ENCODE measurements around the gene TPI1.

The TPI1 gene

DNA sequence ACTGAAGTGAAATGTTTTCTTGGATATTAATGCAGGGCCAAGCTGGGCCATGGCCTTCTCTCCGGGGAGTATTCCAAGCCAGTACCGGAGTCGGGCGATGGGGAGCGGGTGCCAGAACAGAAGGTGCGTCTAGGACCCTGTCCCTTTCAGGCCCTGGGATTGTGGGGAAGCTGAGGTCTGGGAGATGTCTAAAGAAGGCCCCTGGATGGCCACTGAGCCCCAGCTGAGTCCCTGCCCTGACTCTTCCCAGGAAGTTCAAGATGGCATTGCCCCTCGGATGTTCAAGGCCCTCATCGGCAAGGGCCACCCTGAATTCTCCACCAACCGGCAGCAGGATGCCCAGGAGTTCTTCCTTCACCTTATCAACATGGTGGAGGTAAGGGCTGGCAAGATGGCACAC is 7.2 kb upstream of the TPI1 start:
- TF ChIP-seq, protein P1, sequence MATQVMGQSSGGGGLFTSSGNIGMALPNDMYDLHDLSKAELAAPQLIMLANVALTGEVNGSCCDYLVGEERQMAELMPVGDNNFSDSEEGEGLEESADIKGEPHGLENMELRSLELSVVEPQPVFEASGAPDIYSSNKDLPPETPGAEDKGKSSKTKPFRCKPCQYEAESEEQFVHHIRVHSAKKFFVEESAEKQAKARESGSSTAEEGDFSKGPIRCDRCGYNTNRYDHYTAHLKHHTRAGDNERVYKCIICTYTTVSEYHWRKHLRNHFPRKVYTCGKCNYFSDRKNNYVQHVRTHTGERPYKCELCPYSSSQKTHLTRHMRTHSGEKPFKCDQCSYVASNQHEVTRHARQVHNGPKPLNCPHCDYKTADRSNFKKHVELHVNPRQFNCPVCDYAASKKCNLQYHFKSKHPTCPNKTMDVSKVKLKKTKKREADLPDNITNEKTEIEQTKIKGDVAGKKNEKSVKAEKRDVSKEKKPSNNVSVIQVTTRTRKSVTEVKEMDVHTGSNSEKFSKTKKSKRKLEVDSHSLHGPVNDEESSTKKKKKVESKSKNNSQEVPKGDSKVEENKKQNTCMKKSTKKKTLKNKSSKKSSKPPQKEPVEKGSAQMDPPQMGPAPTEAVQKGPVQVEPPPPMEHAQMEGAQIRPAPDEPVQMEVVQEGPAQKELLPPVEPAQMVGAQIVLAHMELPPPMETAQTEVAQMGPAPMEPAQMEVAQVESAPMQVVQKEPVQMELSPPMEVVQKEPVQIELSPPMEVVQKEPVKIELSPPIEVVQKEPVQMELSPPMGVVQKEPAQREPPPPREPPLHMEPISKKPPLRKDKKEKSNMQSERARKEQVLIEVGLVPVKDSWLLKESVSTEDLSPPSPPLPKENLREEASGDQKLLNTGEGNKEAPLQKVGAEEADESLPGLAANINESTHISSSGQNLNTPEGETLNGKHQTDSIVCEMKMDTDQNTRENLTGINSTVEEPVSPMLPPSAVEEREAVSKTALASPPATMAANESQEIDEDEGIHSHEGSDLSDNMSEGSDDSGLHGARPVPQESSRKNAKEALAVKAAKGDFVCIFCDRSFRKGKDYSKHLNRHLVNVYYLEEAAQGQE (IDR thresholded peaks at IDR 0.05; ENCODE audit: low read depth) = no peak

DNA sequence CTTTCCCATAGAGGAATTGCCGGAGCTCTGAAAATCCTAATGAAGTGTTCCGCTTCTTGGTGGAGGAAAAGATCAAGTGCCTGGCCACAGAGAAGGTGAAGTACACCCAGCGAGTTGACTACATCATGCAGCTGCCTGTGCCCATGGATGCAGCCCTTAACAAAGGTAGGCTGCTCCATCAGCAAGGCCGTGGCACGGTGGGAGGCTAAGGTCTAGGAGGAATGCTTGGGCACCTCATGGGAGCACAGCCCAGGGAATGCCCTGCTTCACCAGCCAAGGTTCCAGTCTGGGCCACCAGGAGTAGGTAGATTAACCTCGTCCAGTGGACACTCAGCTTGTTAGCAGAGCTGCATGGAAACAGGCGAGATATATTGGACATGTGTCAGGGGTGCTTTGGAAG is 6.4 kb upstream of the TPI1 start:
- TF ChIP-seq EGR1 (IDR thresholded peaks at IDR 0.05) = no peak
- no peak for TF ChIP-seq RAD21 (IDR thresholded peaks at IDR 0.05; ENCODE audit: low read depth)
- TF ChIP-seq NFIC (IDR thresholded peaks at IDR 0.05) = no peak
- TF ChIP-seq, protein P2, sequence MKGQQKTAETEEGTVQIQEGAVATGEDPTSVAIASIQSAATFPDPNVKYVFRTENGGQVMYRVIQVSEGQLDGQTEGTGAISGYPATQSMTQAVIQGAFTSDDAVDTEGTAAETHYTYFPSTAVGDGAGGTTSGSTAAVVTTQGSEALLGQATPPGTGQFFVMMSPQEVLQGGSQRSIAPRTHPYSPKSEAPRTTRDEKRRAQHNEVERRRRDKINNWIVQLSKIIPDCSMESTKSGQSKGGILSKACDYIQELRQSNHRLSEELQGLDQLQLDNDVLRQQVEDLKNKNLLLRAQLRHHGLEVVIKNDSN (IDR thresholded peaks at IDR 0.05) = no peak
- TF ChIP-seq TCF12 (IDR thresholded peaks at IDR 0.05; ENCODE audit: low read depth) = no peak
- no peak for TF ChIP-seq EP300 (IDR thresholded peaks at IDR 0.05; ENCODE audit: borderline replicate concordance)
- TF ChIP-seq ZBTB7A (IDR thresholded peaks at IDR 0.05; ENCODE audit: low read depth) = no peak
- TF ChIP-seq, protein P3, sequence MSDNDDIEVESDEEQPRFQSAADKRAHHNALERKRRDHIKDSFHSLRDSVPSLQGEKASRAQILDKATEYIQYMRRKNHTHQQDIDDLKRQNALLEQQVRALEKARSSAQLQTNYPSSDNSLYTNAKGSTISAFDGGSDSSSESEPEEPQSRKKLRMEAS (IDR thresholded peaks at IDR 0.05) = no peak
- TF ChIP-seq YY1 (IDR thresholded peaks at IDR 0.05; ENCODE audit: low read depth) = no peak
- TF ChIP-seq, protein P1 (IDR thresholded peaks at IDR 0.05; ENCODE audit: low read depth) = no peak
- TF ChIP-seq CREB1 (IDR thresholded peaks at IDR 0.05; ENCODE audit: low read depth) = no peak

DNA sequence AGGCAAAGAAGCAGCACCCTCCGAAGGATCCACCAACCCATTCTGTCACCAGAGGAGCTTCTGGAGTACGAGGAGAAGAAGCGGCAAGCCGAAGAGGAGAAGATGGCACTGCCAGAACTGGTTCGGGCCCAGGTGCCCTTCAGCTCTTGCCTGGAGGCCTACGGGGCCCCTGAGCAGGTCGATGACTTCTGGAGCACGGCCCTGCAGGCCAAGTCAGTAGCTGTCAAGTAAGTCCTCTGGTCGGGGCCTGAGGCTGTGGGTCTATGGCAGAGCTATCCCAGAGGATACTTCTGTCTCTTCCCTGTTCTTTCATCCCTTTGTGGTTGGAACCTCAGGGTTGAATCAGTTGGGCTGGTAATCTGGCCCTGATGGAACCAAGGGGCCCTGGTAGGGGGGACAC is 5.9 kb upstream of the TPI1 start:
- no peak for TF ChIP-seq FOXM1 (IDR thresholded peaks at IDR 0.05; ENCODE audit: borderline replicate concordance, low read depth)
- no peak for TF ChIP-seq YY1 (IDR thresholded peaks at IDR 0.05; ENCODE audit: low read depth)
- TF ChIP-seq, protein P1 (IDR thresholded peaks at IDR 0.05; ENCODE audit: low read depth) = no peak
- no peak for TF ChIP-seq EP300 (IDR thresholded peaks at IDR 0.05; ENCODE audit: borderline replicate concordance)
- TF ChIP-seq TEAD4 (IDR thresholded peaks at IDR 0.05) = no peak
- TF ChIP-seq, protein P3 (IDR thresholded peaks at IDR 0.05) = no peak
- no peak for TF ChIP-seq NFIC (IDR thresholded peaks at IDR 0.05)
- no peak for TF ChIP-seq TAF1 (IDR thresholded peaks at IDR 0.05; ENCODE audit: low read depth)
- TF ChIP-seq, protein P2 (IDR thresholded peaks at IDR 0.05) = no peak
- no peak for TF ChIP-seq ZBTB7A (IDR thresholded peaks at IDR 0.05; ENCODE audit: low read depth)
- TF ChIP-seq EGR1 (IDR thresholded peaks at IDR 0.05) = no peak
- no peak for TF ChIP-seq TCF12 (IDR thresholded peaks at IDR 0.05; ENCODE audit: low read depth)
- TF ChIP-seq CEBPB (IDR thresholded peaks at IDR 0.05) = no peak
- no peak for TF ChIP-seq RAD21 (IDR thresholded peaks at IDR 0.05; ENCODE audit: low read depth)
- TF ChIP-seq CREB1 (IDR thresholded peaks at IDR 0.05; ENCODE audit: low read depth) = no peak

DNA sequence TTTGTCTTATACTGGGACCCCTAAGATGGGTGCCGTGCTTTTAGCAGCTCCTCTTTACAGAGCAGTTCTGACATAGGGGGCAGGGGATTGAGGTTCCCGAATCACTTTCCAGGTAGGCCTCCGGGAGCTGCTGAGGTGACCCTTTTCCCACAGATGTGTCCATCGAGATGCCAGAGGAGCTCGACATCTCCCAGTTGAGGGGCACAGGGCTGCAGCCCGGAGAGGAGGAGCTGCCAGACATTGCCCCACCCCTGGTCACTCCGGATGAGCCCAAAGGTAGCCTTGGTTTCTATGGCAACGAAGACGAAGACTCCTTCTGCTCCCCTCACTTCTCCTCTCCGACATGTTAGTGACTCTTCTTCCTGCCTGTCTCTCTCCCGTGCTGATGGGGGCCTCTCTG is 4.3 kb upstream of the TPI1 start:
- TF ChIP-seq, protein P3 (IDR thresholded peaks at IDR 0.05) = no peak
- TF ChIP-seq RAD21 (IDR thresholded peaks at IDR 0.05; ENCODE audit: low read depth) = no peak
- no peak for TF ChIP-seq NFIC (IDR thresholded peaks at IDR 0.05)
- TF ChIP-seq TCF12 (IDR thresholded peaks at IDR 0.05; ENCODE audit: low read depth) = no peak
- no peak for TF ChIP-seq CREB1 (IDR thresholded peaks at IDR 0.05; ENCODE audit: low read depth)
- no peak for TF ChIP-seq ZBTB7A (IDR thresholded peaks at IDR 0.05; ENCODE audit: low read depth)
- TF ChIP-seq FOXM1 (IDR thresholded peaks at IDR 0.05; ENCODE audit: borderline replicate concordance, low read depth) = no peak
- TF ChIP-seq, protein P1 (IDR thresholded peaks at IDR 0.05; ENCODE audit: low read depth) = no peak
- TF ChIP-seq YY1 (IDR thresholded peaks at IDR 0.05; ENCODE audit: low read depth) = no peak
- no peak for TF ChIP-seq TAF1 (IDR thresholded peaks at IDR 0.05; ENCODE audit: low read depth)
- TF ChIP-seq, protein P2 (IDR thresholded peaks at IDR 0.05) = no peak
